ENCODE data around the gene TSPAN4. TPM values are rescaled to one million over a fixed set of nuclear protein-coding genes. Genes with fewer than 3 reads are reported as not detected.

Gene TSPAN4
- total RNA-seq, 1 experiment from 2014 or later = 205 TPM

GRCh38 chr11:863023-863909 lies 20.6 kb downstream of the TSPAN4 start:
- no peak for DNase-seq (ENCODE audit: low read depth)

- no peak for DNase-seq (ENCODE audit: low read depth)
Observed at GRCh38 chr11:863910-864827, 21.5 kb downstream of the TSPAN4 start.

GRCh38 chr11:864898-865297 lies 22.2 kb downstream of the TSPAN4 start:
- no peak for DNase-seq (ENCODE audit: low read depth)

GRCh38 chr11:865462-866430 lies 23.1 kb downstream of the TSPAN4 start:
- DNase-seq (ENCODE audit: low read depth) = no peak

- DNase-seq (ENCODE audit: low read depth) = no peak
Observed at GRCh38 chr11:866481-866880, 23.8 kb downstream of the TSPAN4 start.

- no peak for DNase-seq (ENCODE audit: low read depth)
Observed at GRCh38 chr11:867856-868358, 25.3 kb downstream of the TSPAN4 start.

- DNase-seq (ENCODE audit: low read depth) = no peak
Observed at GRCh38 chr11:868394-868793, 25.7 kb downstream of the TSPAN4 start.

- no peak for DNase-seq (ENCODE audit: low read depth)
Observed at GRCh38 chr11:868802-869201, 26.1 kb downstream of the TSPAN4 start.

GRCh38 chr11:869399-870126 lies 26.9 kb downstream of the TSPAN4 start:
- no peak for DNase-seq (ENCODE audit: low read depth)

GRCh38 chr11:870127-870413 lies 27.4 kb downstream of the TSPAN4 start:
- no peak for DNase-seq (ENCODE audit: low read depth)

- DNase-seq (ENCODE audit: low read depth) = no peak
Observed at GRCh38 chr11:870418-870817, 27.8 kb downstream of the TSPAN4 start.

GRCh38 chr11:871472-871871 lies 28.8 kb downstream of the TSPAN4 start:
- no peak for DNase-seq (ENCODE audit: low read depth)

GRCh38 chr11:872799-873198 lies 30.1 kb downstream of the TSPAN4 start:
- no peak for DNase-seq (ENCODE audit: low read depth)

- DNase-seq (ENCODE audit: low read depth) = no peak
Observed at GRCh38 chr11:873706-874105, 31.1 kb downstream of the TSPAN4 start.

GRCh38 chr11:875203-875602 lies 32.6 kb downstream of the TSPAN4 start:
- DNase-seq (ENCODE audit: low read depth) = no peak

GRCh38 chr11:875769-876301 lies 33.2 kb downstream of the TSPAN4 start:
- DNase-seq (ENCODE audit: low read depth) = no peak

- no peak for DNase-seq (ENCODE audit: low read depth)
Observed at GRCh38 chr11:876545-876944, 33.9 kb downstream of the TSPAN4 start.

- DNase-seq (ENCODE audit: low read depth) = no peak
Observed at GRCh38 chr11:877565-877964, 34.9 kb downstream of the TSPAN4 start.

- no peak for DNase-seq (ENCODE audit: low read depth)
Observed at GRCh38 chr11:880447-880846, 37.8 kb downstream of the TSPAN4 start.

GRCh38 chr11:882596-882995 lies 39.9 kb downstream of the TSPAN4 start:
- DNase-seq (ENCODE audit: low read depth) = no peak
